GM04504 (cell line): ENCODE data around the gene ATF2.

Experiments
- DNase-seq: peaks from one replicate; pipeline ENCODE4 v3.0.0-alpha.2; 2012; ENCODE audit warnings: low read depth

The ATF2 gene

DNA sequence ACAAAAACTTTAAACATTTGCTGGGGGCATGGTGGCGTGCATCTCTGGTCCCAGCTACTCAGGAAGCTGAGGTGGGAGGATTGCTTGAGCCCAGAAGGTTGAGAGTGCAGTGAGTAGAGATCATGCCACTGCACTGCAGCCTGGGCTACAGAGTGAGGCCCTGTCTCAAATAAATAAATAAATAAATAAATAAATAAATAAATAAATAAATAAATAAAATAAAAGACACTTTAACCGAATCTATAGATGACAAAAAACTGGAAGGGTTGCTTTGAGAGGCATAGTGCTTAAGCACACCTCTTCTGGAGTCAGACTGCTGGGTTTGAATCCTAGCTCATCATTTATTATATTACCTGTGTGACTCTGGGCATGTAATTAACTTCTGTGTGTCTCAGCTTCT, 141.6 kb downstream of the ATF2 start:
- no peak for DNase-seq

- DNase-seq: no peak
Measured at GRCh38 chr2:175025946-175026345, 142.1 kb downstream of the ATF2 start.

- DNase-seq: no peak
Measured at GRCh38 chr2:175025233-175025632, 142.8 kb downstream of the ATF2 start.

GRCh38 chr2:175022923-175023322, 145.1 kb downstream of the ATF2 start:
- no peak for DNase-seq
